ENCODE measurements around the gene PDCD11.
"Not testable (repeated sequence)": the region's sequence is repeated elsewhere in the genome, so short reads cannot be mapped to it uniquely, and the experiment has no call there.

PDCD11 gene

GRCh38 chr10:103475437-103475836 is 79.0 kb downstream of the PDCD11 start:
- no peak for DNase-seq

GRCh38 chr10:103476046-103476768 is 79.8 kb downstream of the PDCD11 start:
- DNase-seq = no peak

GRCh38 chr10:103478671-103479070 is 82.2 kb downstream of the PDCD11 start:
- DNase-seq = no peak

- no peak for DNase-seq
Observed at GRCh38 chr10:103479135-103479534, 82.7 kb downstream of the PDCD11 start, which contains the start of gene CALHM3. CALHM3 (minus strand) TSS chr10:103479240; CDS start chr10:103479032, 208 bp downstream.

GRCh38 chr10:103480521-103480920 is 84.1 kb downstream of the PDCD11 start:
- DNase-seq = no peak

- peak; percentile 41 for DNase-seq
Observed at GRCh38 chr10:103481974-103482531, 85.6 kb downstream of the PDCD11 start.

GRCh38 chr10:103486635-103487409 is 90.4 kb downstream of the PDCD11 start:
- not testable (repeated sequence) for DNase-seq

- DNase-seq = no peak
Observed at GRCh38 chr10:103487410-103487708, 90.9 kb downstream of the PDCD11 start.

- DNase-seq = no peak
Observed at GRCh38 chr10:103490986-103491314, 94.5 kb downstream of the PDCD11 start.

GRCh38 chr10:103491729-103492364 is 95.4 kb downstream of the PDCD11 start:
- DNase-seq = no peak

GRCh38 chr10:103492655-103493261 is 96.3 kb downstream of the PDCD11 start:
- DNase-seq = no peak

GRCh38 chr10:103493362-103493915 is 97.0 kb downstream of the PDCD11 start, which contains the start of gene NEURL1:
NEURL1 (plus strand) TSS chr10:103493705; CDS start chr10:103494388, 683 bp downstream.
- DNase-seq = no peak

GRCh38 chr10:103493916-103494877 is 97.8 kb downstream of the PDCD11 start:
- DNase-seq = no peak

GRCh38 chr10:103495321-103495720 is 98.9 kb downstream of the PDCD11 start:
- no peak for DNase-seq
